ENCODE data around the gene GPRIN1.

DNA sequence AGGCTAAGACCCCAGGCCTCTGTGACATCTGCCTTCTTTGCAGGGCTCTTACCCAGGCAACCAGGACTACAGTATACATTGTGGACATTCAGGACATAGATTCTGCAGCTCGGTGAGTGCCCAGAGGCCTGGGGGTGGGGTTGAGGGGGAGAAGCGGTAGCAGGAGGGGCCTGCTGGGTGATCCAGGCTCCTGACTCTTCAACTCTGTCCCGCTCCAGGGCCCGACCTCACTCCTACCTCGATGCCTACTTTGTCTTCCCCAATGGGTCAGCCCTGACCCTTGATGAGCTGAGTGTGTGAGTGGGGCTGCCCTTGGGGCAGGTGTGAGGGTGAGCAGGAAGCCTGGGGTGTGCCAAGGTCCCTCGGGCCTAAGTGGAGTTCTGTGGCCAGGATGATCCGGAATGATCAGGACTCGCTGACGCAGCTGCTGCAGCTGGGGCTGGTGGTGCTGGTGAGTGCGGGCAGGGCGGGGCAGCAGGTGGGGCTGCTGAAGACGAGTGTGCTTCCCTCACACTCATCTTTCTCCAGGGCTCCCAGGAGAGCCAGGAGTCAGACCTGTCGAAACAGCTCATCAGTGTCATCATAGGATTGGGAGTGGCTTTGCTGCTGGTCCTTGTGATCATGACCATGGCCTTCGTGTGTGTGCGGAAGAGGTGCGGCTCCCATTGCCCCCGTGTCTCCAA, 19.8 kb downstream of the GPRIN1 start:
- TF ChIP-seq CTCF (IDR thresholded peaks at IDR 0.05) = no peak
- TF ChIP-seq POLR2AphosphoS5 (IDR thresholded peaks at IDR 0.05) = no peak
- TF ChIP-seq EP300 (IDR thresholded peaks at IDR 0.05) = no peak
